HL-60/S4 treated with phorbol 12-myristate 13-acetate at 8.2 ng/mL for 4 days and 3 days (cell line): ENCODE results near the gene GPLD1.

ENCODE experiments used
- in situ Hi-C: fragments of 300-500 bp; cut with MboI; formaldehyde crosslinking; loops from 2 replicates; pipeline ENCODE4 v1.15.0; 2022; ENCODE audit warnings: low sequenced_read_pairs

GPLD1 gene

DNA sequence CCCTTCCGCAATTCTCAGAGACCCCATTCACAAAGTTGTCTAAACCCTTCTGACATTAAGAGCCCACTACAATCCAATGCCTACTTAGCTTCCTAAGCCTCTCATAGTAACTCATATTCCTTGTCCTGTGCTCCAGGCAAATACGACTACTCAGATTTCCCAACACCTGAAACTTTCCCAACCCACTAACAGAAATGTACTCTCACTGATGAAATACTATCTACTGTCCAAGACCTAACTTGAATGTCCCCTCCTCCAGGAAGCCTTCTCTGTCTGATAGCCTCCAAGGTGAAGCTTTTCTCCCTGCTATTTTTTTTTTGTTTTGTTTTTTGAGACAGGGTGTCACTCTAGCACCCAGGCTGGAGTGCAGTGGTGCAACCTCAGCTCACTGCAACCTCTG lies 30.4 kb downstream of the GPLD1 start:
- in situ Hi-C loops = no loop called here

GRCh38 chr6:24458134-24458533 lies 31.2 kb downstream of the GPLD1 start:
- in situ Hi-C loops = no loop called here

GRCh38 chr6:24455061-24455460 lies 34.3 kb downstream of the GPLD1 start:
- in situ Hi-C loops = no loop called here

- in situ Hi-C loops = no loop called here
These were observed 34.9 kb downstream of the GPLD1 start for GRCh38 chr6:24454452-24454851.

DNA sequence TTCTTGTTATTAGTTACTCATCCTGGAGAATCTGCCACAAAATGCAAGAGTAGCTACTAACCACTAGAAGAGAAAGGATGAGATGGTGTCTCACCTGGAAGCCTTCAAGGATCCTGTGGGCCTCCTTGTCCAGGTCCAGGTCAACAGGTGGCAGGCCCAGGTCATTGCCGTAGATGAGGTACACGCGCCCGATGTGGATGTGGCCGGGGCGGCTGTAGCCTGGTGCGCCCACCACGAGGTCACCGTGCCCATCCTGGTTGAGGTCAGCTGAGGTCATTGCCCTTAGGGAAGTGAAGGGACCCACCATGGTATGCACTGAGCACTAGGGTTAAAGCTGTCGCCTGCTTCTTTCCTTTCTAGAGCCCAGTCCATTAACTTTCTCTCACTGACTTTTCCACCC lies 35.5 kb downstream of the GPLD1 start:
- in situ Hi-C loops = no loop called here

GRCh38 chr6:24451581-24452388 lies 37.6 kb downstream of the GPLD1 start:
- in situ Hi-C loops = no loop called here

DNA sequence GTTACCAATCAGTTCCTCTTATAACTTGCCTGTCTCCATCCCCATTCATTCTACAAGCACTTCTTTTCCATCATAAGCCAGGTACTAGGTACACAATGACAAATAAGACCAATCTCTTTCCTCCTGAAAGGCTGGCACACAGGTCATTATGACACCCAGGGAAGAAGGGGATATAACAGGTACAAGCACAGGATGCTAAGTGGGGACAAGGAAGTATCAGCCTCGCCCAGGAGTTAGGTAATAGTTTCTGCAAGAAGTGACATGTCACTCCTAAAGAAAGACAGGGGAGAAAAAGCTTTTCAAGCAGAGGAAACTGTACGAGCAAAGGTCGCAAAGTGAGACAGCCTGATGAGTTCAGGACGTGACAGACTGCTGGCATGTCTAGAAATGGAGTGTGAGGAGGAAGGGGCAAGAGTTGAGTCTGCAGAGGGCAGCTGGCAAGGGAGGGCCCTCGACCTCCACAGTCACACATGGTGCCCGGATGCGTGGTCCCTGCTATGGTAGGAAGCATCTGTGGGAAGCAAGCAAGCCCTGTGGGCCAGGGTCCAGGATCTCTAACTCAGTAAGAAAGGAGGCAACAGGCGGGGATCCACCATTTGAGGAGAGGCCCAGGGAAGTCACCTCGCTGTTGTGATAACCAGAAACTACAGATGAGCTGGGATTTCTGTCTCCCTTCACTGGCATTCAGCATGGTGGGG lies 40.4 kb downstream of the GPLD1 start:
- in situ Hi-C loops = no loop called here

DNA sequence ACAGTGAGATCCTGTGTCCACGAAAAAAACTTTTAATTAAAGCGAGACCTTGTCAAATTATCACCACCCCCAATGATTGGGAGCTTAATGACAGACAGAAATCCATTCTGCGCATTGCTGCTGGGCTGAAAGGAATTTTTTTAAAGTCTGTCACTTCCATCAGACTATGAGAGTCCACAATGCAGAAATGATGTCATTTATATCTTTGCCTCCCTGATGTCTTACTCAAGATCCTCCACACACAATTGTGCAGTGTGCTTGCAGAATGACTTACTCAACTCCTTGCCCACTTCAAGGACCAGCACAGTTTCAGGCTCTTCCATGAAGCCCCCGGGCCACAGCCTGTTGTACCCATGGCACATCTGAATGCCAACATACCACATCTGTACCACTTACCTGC lies 41.0 kb downstream of the GPLD1 start:
- in situ Hi-C loops = no loop called here

DNA sequence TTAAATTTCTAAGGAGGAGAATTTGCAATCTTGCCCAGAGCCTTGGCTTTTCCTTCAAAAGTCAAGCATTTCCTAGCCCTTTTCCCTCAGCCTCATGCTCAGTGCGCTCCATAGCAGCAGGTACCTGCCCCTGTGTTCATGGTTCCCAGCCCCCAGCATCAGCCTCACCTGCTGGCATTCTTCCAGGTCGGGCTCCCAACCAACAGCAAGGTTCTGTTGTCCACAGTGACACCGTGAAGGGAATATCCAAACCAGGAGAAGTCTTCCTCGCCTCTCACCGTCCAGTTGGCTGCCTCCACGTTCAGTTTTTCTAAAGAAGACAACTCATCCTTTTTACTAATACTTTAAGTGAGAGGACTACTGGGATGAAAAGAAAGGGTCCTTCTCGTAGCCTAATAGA lies 42.7 kb downstream of the GPLD1 start:
- in situ Hi-C loops = no loop called here

- in situ Hi-C loops = no loop called here
These were observed 43.7 kb downstream of the GPLD1 start for GRCh38 chr6:24445704-24446103.

DNA sequence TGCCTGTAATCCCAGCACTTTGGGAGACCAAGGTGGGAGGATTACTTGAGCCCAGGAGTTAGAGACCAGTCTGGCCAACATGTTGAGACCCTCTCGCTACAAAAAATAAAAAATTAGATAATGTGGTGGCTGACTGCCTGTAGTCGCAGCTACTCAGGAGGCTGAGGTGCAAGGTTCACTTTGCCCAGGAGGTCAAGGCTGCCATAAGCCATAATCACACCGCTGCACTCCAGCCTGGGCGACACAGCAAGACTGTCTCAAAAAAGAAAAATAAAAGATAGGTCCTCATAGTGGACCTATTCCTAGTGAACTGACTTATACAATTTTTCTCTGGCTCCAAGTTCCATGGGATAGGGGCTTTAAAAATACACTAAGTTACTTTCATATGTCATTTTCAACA lies 44.8 kb downstream of the GPLD1 start:
- in situ Hi-C loops = no loop called here

GRCh38 chr6:24441599-24441904 lies 47.8 kb downstream of the GPLD1 start:
- in situ Hi-C loops = no loop called here

DNA sequence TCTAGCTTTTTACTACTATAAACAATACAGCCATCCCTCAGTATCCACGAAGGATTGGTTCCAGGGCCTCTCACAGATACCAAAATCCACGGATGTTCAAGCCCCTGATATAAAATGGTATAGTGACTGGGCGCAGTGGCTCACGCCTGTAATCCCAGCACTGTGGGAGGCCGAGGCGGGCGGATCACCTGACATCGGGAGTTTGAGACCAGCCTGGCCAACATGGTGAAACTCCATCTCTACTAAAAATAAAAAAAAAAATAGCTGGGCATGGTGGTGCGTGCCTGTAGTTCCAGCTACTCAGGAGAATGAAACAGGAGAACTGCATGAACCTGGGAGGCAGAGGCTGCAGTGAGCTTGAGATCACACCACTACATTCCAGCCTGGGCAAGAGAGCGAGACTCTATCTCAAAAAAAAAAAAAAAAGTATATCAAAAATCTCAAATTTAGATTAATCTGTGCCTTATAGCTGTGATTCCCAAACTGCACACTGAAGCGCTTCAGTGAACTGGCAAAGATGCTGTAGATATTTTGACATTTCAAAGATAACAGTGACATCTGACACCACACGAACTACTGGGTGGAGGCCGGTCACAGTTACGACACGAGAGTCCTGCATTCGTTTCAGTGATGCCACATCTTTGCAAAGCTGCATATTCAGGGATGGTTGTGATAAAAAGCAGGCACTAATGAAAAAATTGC lies 48.3 kb downstream of the GPLD1 start:
- in situ Hi-C loops = no loop called here

- in situ Hi-C loops = no loop called here
These were observed 49.4 kb downstream of the GPLD1 start for GRCh38 chr6:24439858-24440539.

DNA sequence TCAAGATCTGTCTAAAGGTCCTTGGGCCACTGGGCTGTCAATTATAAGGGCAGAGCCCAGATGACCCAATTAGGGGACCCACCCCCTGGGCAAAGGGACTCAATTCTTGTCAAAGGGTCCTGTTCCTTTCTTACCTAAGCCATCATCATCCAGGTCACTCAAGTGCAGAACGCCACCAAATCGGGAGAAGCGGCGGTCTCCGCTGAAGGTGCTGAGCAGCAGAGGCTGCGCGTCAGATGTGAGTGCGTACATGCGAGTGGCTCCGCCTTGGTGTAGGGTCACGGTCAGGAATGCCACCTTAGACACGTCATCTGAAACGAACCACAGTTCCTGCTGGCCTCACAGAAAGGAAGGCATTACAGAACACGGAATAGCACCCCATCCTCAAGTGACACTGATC lies 52.4 kb downstream of the GPLD1 start:
- in situ Hi-C loops = no loop called here

GRCh38 chr6:24432611-24433010 lies 56.8 kb downstream of the GPLD1 start:
- in situ Hi-C loops = no loop called here

- in situ Hi-C loops = no loop called here
These were observed 58.3 kb downstream of the GPLD1 start for GRCh38 chr6:24431045-24431451.

DNA sequence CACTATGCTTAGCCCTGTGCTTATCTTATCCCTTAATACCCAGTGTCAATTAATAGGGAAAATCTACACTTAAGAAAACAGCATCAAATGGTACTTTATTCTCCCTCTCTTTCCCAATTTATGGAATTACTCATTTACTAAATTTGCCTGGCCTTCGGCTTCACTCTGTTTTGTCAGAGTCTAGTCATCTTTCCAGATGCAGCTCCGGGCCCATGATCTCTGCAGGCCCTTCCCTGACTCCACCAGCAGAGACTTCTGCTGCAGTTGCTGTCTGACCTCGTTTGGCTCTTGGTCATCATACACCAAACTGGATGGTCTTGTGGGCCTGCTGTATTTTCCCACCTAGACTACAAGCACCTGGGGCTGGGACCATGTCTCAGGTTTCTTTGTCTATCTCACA lies 59.3 kb downstream of the GPLD1 start:
- in situ Hi-C loops = no loop called here

DNA sequence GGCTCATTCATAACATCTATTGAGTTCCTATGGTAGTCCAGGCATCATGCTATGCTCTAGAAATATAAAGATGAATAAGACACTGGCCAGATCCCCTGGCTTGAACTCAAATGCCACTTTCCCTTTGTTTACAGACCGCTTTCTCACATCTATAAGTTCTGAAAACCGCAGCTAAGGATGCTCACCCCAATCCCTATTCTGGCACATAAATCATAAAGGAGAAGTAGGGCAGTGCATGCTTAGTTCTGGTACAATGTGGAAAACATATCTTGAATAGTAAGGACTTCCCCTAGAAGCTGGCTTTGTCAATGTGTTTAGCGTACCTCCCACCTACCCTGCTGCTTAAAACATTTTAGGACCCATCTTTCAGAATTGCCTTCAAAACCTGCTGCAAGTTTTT lies 60.2 kb downstream of the GPLD1 start:
- in situ Hi-C loops = no loop called here

- in situ Hi-C loops = no loop called here
These were observed 60.8 kb downstream of the GPLD1 start for GRCh38 chr6:24428615-24429014.

- in situ Hi-C loops = no loop called here
These were observed 62.5 kb downstream of the GPLD1 start for GRCh38 chr6:24426729-24427446.
